Endometrial microvascular endothelial cells (primary cell): ENCODE data around the gene C11orf52. TPM values are rescaled to one million over a fixed set of nuclear protein-coding genes. Genes with fewer than 3 reads are reported as not detected.
"Not testable (repeated sequence)": the region's sequence is repeated elsewhere in the genome, so short reads cannot be mapped to it uniquely, and the experiment has no call there.

Experiments
- in situ Hi-C: cut with HindIII; loops from 2 replicates; pipeline ENCODE4 v1.10.0; 2017; ENCODE audit warnings: low sequenced_read_pairs, low pct_unique_long_range_greater_than_20kb; ENCODE audit errors: inconsistent ontology term
- total RNA-seq: library from RNA; depleted of rRNA; stranded (reverse); fragments of >200 nt; gene quantifications from one replicate; pipeline ENCODE4 v1.2.3, GENCODE V29; 2015; ENCODE audit errors: inconsistent ontology term

Gene C11orf52, protein sequence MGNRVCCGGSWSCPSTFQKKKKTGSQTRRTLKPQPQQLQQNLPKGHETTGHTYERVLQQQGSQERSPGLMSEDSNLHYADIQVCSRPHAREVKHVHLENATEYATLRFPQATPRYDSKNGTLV
- total RNA-seq = 12.6 TPM

DNA sequence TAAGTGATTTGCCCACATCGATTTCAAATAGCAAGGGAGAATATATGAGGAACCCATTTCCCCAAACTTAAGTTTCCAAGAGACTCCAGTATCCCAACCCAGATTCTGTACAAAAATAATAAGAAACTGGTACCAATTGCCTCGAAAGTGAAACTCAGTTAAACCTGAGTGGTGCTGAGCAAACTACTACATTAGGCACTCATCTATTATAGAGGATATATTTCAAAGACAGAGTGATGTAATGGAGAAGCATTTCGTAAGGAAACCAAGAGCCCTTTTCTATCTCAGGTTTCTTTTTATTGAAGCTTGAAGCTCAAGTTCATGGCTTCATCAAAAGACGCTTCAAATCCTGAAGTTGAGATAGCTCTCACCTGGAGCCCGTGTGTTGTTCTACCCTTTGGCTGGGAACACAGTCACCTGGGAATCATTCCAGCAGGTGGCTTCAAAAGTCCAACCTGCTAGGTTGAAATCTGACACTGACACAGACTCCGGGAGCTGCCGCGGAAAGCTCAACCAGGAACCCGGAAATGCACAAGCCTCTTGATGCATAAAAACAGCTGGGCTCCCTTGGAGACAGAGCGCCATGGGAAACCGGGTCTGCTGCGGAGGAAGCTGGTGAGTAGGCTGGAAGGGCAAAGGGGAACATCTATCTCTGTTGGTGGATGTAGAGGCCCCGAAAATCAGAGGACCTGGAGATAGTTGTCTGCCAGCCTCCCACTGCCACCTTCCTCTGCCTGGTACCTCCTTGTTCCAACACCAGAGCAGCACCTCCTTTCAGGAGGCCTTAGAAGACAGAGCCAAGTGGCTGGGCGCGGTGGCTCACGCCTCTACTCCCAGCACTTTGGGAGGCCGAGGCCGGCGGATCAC is at the start of gene C11orf52:
Gene C11orf52, plus strand, starts transcription at position 524 of the 867 bp plus-strand sequence. Its CDS starts 60 bp downstream, at position 584.
- in situ Hi-C loops = no loop called here

DNA sequence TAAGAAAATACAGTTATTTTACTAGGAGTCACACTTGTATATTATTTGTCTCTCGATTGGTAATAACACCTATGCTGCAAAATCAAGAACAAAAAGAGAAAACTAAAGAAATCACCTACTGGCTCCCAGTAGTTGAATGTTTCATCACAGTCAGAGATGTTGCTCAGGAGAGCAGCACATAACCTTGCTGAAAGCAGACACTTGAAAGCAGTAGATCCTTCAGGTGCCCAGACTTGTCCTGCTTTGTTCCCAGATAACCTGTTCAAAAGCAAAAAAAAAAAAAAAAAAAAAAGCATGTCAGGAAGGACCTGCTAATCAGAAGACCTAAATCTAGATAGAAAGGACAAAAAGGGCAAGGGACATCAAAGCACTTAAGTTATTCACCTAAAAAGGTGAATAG is 48.6 kb upstream of the C11orf52 start:
- in situ Hi-C loops = no loop called here

- in situ Hi-C loops = no loop called here
Measured at GRCh38 chr11:111870522-111870885, 48.2 kb upstream of the C11orf52 start.

GRCh38 chr11:111870886-111871692 is 47.6 kb upstream of the C11orf52 start, which contains the start of gene ALG9:
Gene ALG9 (minus strand): TSS chr11:111871581. CDS start chr11:111871482, 99 bp downstream.
- in situ Hi-C loops = no loop called here

GRCh38 chr11:111871693-111872161 is 47.0 kb upstream of the C11orf52 start:
- in situ Hi-C loops = no loop called here

DNA sequence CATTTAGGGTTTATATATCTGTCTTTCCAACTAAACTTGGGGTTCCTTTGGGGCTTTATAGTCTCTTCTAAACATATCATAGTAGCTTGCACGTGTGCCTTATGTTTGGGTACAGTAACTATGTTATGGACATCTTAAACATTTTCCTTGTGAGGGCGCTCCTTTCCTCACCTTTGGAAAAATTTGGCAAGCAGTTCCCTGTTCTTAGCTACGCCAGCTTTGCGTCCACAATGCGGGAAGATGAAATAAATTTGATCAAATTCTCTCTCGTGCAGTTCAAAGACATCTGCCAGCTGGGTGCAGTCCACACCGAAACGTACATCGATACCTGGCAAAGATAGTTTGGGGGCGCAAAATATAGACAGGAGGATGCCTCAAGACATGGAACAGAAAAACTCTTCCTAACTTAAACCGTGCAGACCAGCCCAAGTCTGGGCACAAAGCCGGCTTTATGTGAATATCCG is 40.3 kb upstream of the C11orf52 start:
- in situ Hi-C loops = no loop called here

DNA sequence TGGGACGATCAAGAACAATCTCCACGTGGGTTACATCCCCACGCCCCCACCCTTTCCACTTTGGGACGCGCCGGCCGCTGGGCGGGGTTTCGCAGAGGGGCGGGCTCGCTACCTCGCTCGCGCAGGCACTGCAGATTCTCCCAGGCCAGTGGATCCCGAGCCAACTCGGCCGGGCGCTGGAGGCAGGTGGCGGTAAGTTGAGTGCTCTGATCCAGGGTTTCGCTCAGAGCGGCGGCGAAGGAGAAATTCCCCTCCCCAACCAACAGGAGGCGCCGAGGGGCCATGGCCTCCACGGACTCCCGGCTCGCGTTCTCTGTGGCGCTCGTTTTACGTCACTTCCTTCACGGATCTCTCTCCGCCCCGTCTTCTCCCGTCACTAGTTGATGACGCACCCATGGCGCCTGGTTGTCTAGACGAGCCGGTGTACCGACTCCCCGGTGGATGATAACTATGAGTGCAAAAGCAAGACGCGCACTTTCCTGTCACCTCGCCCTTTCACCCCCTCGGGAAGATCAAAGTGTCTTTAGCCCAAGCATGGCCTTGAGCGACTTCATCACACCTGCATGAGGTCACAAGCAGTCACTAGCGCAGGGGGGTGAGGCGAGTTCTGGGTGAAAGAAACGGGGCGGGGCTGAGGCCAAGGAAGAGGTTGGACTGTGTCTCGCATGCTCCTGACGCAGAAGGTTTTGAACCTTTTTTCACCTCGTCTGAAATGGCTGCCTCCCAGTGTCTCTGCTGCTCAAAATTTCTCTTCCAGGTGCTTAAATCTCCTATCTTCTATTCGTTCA is 39.7 kb upstream of the C11orf52 start, which contains the start of the genes CFAP68 and FDXACB1:
Gene CFAP68, plus strand, starts transcription at position 693 of the 788 bp plus-strand sequence. Its CDS starts 20 bp downstream, at position 713.
Gene FDXACB1, minus strand, starts transcription at position 317 of the 788 bp plus-strand sequence. Its CDS starts 33 bp downstream, at position 284.
- in situ Hi-C loops = no loop called here

DNA sequence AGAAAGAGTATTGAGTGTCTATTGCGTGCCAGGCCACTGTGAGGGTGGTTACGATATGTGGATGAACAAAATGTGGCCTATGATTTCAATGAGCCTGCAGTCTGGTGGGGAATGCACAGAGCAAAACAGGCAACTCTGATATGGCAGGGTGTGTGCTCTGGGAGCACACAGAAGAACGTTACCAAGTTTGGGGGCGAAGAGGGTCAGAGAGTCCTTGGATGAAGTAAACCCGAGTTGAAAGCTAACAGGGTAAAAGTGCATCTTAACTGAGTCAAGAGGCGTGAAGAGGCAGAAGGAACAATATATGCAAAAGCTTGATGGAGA is 39.1 kb upstream of the C11orf52 start:
- in situ Hi-C loops = no loop called here

DNA sequence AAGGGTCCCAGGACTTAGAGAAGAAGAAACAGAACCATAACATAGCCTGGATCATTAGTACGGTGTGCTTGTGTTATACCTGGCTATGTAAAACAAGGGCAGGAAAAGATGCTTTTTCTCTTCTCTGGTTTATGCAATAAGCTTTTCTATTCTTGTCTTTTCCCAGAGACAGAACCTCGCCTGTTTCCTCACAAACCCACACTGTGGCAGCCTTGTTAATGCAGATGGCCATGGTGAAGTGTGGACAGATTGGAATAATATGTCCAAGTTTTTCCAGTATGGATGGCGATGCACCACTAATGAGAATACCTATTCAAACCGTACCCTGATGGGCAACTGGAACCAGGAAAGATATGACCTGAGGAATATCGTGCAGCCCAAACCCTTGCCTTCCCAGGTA is 36.5 kb upstream of the C11orf52 start:
- in situ Hi-C loops = no loop called here

- in situ Hi-C loops = not testable (repeated sequence)
Measured at GRCh38 chr11:111885053-111885452, 33.7 kb upstream of the C11orf52 start.

GRCh38 chr11:111886032-111886431 is 32.7 kb upstream of the C11orf52 start:
- in situ Hi-C loops = no loop called here

DNA sequence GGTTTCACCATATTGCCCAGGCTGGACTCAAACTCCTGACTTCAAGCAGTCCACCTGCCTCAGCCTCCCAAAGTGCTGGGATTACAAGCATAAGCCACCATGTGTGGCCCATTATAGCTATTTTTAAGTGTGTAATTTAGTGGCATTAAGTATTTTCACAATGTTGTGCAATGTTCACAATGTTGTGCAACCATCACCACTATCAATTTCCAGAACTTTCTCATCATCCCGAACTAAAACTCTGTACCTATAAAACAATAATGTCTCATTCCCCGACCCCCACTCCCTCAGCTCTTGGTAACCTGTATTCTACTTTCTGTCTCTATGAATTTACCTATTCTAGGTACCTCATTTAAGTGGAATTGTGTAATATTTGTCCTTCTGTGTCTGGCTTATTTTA is 31.9 kb upstream of the C11orf52 start:
- in situ Hi-C loops = no loop called here

- in situ Hi-C loops = no loop called here
Measured at GRCh38 chr11:111905411-111905810, 13.3 kb upstream of the C11orf52 start.

DNA sequence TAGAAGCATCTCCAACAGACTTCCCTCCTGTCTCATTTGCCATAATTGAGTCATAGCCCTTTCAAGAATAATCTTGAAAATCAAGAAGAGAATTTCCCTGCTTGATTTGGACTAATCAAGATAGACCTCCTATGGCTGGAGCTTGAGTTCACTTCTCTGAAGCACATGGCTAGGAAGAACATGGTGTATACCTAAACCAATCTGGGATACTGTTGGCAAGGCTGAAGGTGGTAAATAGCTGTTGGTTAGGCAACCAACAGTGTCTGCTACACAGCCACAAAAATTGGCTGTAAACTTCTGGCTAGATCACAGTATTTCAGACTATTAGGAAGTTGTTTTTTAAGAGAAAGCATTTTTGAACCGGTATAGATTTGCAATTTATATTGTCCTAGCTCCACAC is 12.0 kb upstream of the C11orf52 start:
- in situ Hi-C loops = no loop called here

- in situ Hi-C loops = no loop called here
Measured at GRCh38 chr11:111908639-111909305, 9.9 kb upstream of the C11orf52 start.

GRCh38 chr11:111909378-111909777 is 9.3 kb upstream of the C11orf52 start:
- in situ Hi-C loops = no loop called here

DNA sequence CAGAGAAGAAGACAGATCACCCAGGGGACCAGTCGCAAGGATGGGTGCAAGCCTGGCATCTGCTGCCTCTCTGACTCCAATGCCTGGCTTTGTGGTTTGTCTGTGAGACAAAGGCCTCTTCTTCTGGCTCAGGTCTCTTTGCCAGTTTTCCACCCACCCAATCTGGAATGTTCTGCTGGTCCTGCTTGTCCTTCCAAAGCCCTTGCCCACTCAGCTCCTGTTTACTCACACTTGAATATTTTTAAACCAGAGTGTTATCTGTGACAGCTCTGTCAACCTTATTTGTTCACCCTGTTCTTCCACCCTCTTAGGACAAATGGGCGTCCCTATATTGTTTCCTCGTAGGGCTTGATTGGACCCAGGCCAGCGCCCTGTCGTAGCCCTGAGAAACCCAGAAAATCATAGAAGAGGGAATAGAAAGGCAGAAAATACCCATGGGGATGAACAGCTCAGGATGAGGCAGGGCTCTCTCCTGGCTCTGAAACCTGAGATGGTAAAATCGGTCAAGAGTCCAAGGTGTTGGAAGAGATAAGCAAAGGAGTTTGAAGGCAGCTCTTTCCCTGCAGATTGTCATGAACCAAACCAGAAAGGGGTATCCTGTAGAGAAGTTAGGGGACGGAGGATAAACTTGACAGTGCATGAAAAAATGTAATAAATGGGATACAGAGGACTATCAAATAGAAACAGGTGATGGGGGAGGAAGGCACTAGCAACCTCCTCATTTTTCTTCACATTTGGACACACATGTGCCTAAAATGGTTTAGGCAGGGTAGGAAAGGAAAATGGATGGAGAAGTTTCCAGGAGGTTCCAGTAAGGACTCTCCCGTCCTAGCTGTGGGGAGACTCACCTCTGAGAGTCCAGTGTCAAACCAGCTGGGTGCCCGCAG is 7.8 kb upstream of the C11orf52 start:
- in situ Hi-C loops = no loop called here
